GM18508 (cell line): ENCODE measurements around the gene FLRT1.

Source experiments
- ATAC-seq: cut with Tn5 transposase; IDR thresholded peaks from one replicate; pipeline ENCODE4 v1.9.1; 2021; ENCODE audit warnings: moderate number of reproducible peaks; ENCODE audit not compliant: insufficient read depth, unreplicated experiment

FLRT1 gene

GRCh38 chr11:64084146-64084950 is 48.6 kb downstream of the FLRT1 start:
- no peak for ATAC-seq

- no peak for ATAC-seq
Measured at GRCh38 chr11:64084951-64085710, 49.4 kb downstream of the FLRT1 start.
